A673 (cell line): Measurements from ENCODE around the gene XYLT1.

Source experiments
- CTCF ChIP-seq: fragments of 300-800, 200-600 bp; sonication (generic); conservative IDR thresholded peaks from 2 replicates; pipeline ENCODE4 v1.5.1; 2017; ENCODE audit warnings: low read depth, mild to moderate bottlenecking, antibody characterized with exemption, low read length, moderate library complexity, mixed read lengths
- EZH2 ChIP-seq: fragments of 200-600 bp; sonication (generic); IDR thresholded peaks from 2 replicates; pipeline ENCODE4 v1.6.1; 2017; ENCODE audit warnings: borderline replicate concordance, low read depth, mild to moderate bottlenecking, mixed read lengths, antibody characterized with exemption, low read length; ENCODE audit not compliant: poor library complexity, severe bottlenecking

- TF ChIP-seq CTCF (no peak), EZH2 (no peak)
Observed at GRCh38 chr16:17515421-17516210, 44.9 kb upstream of the XYLT1 start.
